T-cell (primary cell): Measurements from ENCODE around the gene ITPR2. TPM values are rescaled to one million over a fixed set of nuclear protein-coding genes. Genes with fewer than 3 reads are reported as not detected.

ENCODE experiments used
- ATAC-seq, 4 experiments: fragments of 200-7000 bp in 3 of 4; fragments of 150-1000 bp in 1 of 4; cut with Tn5 transposase; replicated peaks in 1 of 4; 1 replicate in 3 of 4; 2 replicates in 1 of 4; pipeline ENCODE4 v1.10.0; 2021; ENCODE audit warnings: moderate library complexity in 3 of 4, mild to moderate bottlenecking in 2 of 4, moderate number of reproducible peaks in 1 of 4
- CTCF ChIA-PET, 2 donors: fragments of 300-600 bp; sonication (Branson Sonifier 250); formaldehyde crosslinking; loops; one replicate each; lab custom pipeline; 2022; ENCODE audit warnings: antibody characterized with exemption in 2 of 2; lab: Charles Lee
- POLR2A ChIA-PET, 2 donors: fragments of 300-600 bp; sonication (Branson Sonifier 250); formaldehyde crosslinking; loops; one replicate each; lab custom pipeline; 2022; ENCODE audit warnings: antibody characterized with exemption in 2 of 2; lab: Charles Lee
- DNase-seq, 35 experiments: peaks; one replicate each; pipeline versions ENCODE4 v3.0.0 to v3.0.0-alpha.2; 2013 to 2023
- H3K27ac ChIP-seq: one replicate; pipeline ENCODE4 v1.5.1; 2013; ENCODE audit warnings: low read length
- H3K27me3 ChIP-seq, 2 experiments: replicated peaks in 1 of 2; 1 replicate in 1 of 2; 2 replicates in 1 of 2; pipeline versions ENCODE4 v1.6.1 to v1.7.0; 2013; ENCODE audit warnings: low read length in 1 of 2, mixed read lengths in 1 of 2; ENCODE audit not compliant: control insufficient read depth in 2 of 2, insufficient read depth in 2 of 2; ENCODE audit errors: extremely low read depth in 1 of 2
- H3K36me3 ChIP-seq, 2 donors: 1 replicate in 1 of 2; 2 replicates in 1 of 2; pipeline versions ENCODE4 v1.6.1 to v1.7.0; 2013; ENCODE audit warnings: low read length in 1 of 2; ENCODE audit not compliant: control insufficient read depth in 2 of 2, insufficient read depth in 1 of 2; ENCODE audit errors: extremely low read depth in 1 of 2
- H3K4me1 ChIP-seq, 2 experiments: 1 replicate in 1 of 2; 2 replicates in 1 of 2; pipeline versions ENCODE4 v1.6.1 to v1.7.0; 2013; ENCODE audit warnings: low read length in 2 of 2, mixed read lengths in 1 of 2; ENCODE audit not compliant: insufficient read depth in 2 of 2, control insufficient read depth in 1 of 2; ENCODE audit errors: extremely low read depth in 1 of 2
- H3K4me3 ChIP-seq, 2 donors: 1 replicate in 1 of 2; 2 replicates in 1 of 2; pipeline versions ENCODE4 v1.5.1 to v1.7.0; 2013; ENCODE audit warnings: mild to moderate bottlenecking in 2 of 2, low read length in 1 of 2, moderate library complexity in 1 of 2; ENCODE audit not compliant: control insufficient read depth in 1 of 2; ENCODE audit errors: extremely low read depth in 1 of 2
- H3K9me3 ChIP-seq: 2 replicates; pipeline ENCODE4 v1.7.0; 2013
- H3K27ac Mint-ChIP-seq, 2 donors: one replicate each; pipeline ENCODE4 v1.8.0; 2020 to 2021; ENCODE audit warnings: mild to moderate bottlenecking in 2 of 2, mixed read lengths in 2 of 2
- H3K27me3 Mint-ChIP-seq, 2 donors: one replicate each; pipeline ENCODE4 v1.8.0; 2021 to 2022; ENCODE audit warnings: mixed read lengths in 2 of 2
- H3K36me3 Mint-ChIP-seq: one replicate; pipeline ENCODE4 v1.8.0; 2021; ENCODE audit warnings: mixed read lengths
- H3K4me1 Mint-ChIP-seq, 3 donors: one replicate each; pipeline ENCODE4 v1.8.0; 2020 to 2022; ENCODE audit warnings: mixed read lengths in 3 of 3, mild to moderate bottlenecking in 1 of 3
- H3K4me3 Mint-ChIP-seq, 3 donors: one replicate each; pipeline ENCODE4 v1.8.0; 2020 to 2022; ENCODE audit warnings: mild to moderate bottlenecking in 3 of 3, mixed read lengths in 3 of 3, moderate library complexity in 3 of 3
- H3K9me3 Mint-ChIP-seq, 3 donors: one replicate each; pipeline ENCODE4 v1.8.0; 2020 to 2022; ENCODE audit warnings: mixed read lengths in 3 of 3
- WGBS: methylation state at CpG from one replicate; pipeline ENCODE4 v1.1.5; 2013; ENCODE audit warnings: missing lambda C conversion rate; ENCODE audit not compliant: insufficient coverage; 5-methylcytosine and 5-hydroxymethylcytosine counted together
- total RNA-seq, 35 experiments: library from RNA in 6 of 35; stranded (reverse) in 6 of 35; fragments of 120-200 nt in 1 of 35; gene quantifications; one replicate each; pipeline versions ENCODE4 v1.2.1 to v1.2.4 and lab custom pipeline; 2013 to 2026

The ITPR2 gene
- total RNA-seq, result 10 to 100 TPM; 38.8 to 52.5 (median 44.5) TPM
- 33.8 TPM for total RNA-seq (2013)
- total RNA-seq (lab: John Stamatoyannopoulos, UW), result 52.4 to 231 (median 112) reads per million in 29 experiments

GRCh38 chr12:26832822-26833742 lies at the start of gene ITPR2:
Gene ITPR2, minus strand, starts transcription at chr12:26833194. Its CDS starts 413 bp downstream, at chr12:26832781.
- Mint-ChIP-seq H3K27ac (peak within 1 kb of the TSS; percentile 98 to 99), H3K4me3 (peak within 1 kb of the TSS; percentile 95 to 97 (median 97)), H3K4me1 (peaks cover 43 to 46% (median 45%) of the 10 kb centered on the region in 3 donors), H3K9me3 (no peaks in the 10 kb centered on the region), H3K36me3 (no peaks in the 10 kb centered on the region), H3K27me3 (no peaks in the 10 kb centered on the region)
- H3K4me3 ChIP-seq, result peak within 1 kb of the TSS; percentile 95 to 98
- H3K27ac ChIP-seq, result peak within 1 kb of the TSS; percentile 91
- H3K9me3 ChIP-seq, result no peaks in the 10 kb centered on the region
- 0% methylated on average over 84 of the region's 92 CpGs for WGBS
- H3K36me3 ChIP-seq, result no peaks in the 10 kb centered on the region
- ATAC-seq (peak; percentile 92 to 95 (median 92)), DNase-seq (peak; percentile 80 to 95 (median 88))
- ChIA-PET CTCF (interaction anchor here (0.5 to 2.2 kb wide), 18 partner anchors 9 to 714 kb away, joined by 3 to 18 read pairs (median 4); partner anchors contain the start of genes MED21 (in 1 of the 2) and TM7SF3 (in 1 of the 2)), POLR2A (interaction anchor here (0.8 to 1.0 kb wide), 3 partner anchors 33 to 714 kb away, joined by 3 to 5 read pairs (median 3); partner anchors contain the start of gene MED21 (in 1 of the 2))
- H3K27me3 ChIP-seq, result no peaks in the 10 kb centered on the region
- H3K4me1 ChIP-seq, result peaks cover 16 to 21% of the 10 kb centered on the region in 2 experiments

GRCh38 chr12:26880625-26881024 lies 47.6 kb upstream of the ITPR2 start:
- Mint-ChIP-seq H3K27me3 (peaks cover 0 to 3% of the 10 kb centered on the region in 2 donors), H3K9me3 (peaks cover 0 to 4% (median 0%) of the 10 kb centered on the region in 3 donors), H3K4me1 (peaks cover 7 to 12% (median 8%) of the 10 kb centered on the region in 3 donors), H3K4me3 (no peak overlapping the region), H3K27ac (no peak overlapping the region), H3K36me3 (no peaks in the 10 kb centered on the region)
- H3K4me1 ChIP-seq, result peaks cover 3 to 6% of the 10 kb centered on the region in 2 experiments
- no peaks in the 10 kb centered on the region for H3K36me3 ChIP-seq
- DNase-seq, result no peak
- H3K27ac ChIP-seq, result no peak overlapping the region
- no CpG with 5 or more reads among the region's 2 CpGs for whole genome bisulfite sequencing
- ChIA-PET POLR2A (no interaction called here), CTCF (interaction anchor here (0.8 to 1.0 kb wide), 2 partner anchors 9 to 12 kb away, joined by 4 to 6 read pairs; no protein-coding TSS in a partner anchor)
- no peaks in the 10 kb centered on the region for H3K27me3 ChIP-seq
- H3K9me3 ChIP-seq, result no peaks in the 10 kb centered on the region
- no peak overlapping the region for H3K4me3 ChIP-seq
- ATAC-seq, result no peak

DNA sequence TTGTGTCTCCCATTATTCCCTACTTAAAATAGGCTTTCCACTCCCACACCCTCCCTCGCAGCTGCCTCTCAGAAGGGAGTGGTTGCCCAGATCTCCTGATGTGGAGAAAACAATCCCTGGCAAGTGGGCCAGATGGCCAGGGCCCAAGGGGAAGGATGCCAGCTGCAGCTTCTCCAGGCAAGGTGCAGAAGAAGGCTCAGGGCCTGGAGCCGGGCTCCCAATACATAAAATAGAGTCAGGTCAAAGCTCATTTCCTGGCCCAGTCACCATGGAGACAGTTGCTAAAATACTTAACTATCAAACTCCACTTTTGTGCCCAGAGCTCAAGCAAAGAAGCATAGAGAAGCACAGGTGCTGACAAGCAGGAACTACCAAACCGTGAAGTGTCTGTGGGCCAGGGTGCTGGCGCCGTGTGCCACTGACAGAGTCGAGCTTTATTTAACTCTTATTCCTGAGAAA lies 45.7 kb upstream of the ITPR2 start:
- Mint-ChIP-seq H3K27me3 (peaks cover 0 to 3% of the 10 kb centered on the region in 2 donors), H3K36me3 (no peaks in the 10 kb centered on the region), H3K4me3 (no peak overlapping the region), H3K9me3 (peaks cover 0 to 4% (median 0%) of the 10 kb centered on the region in 3 donors), H3K27ac (no peak overlapping the region), H3K4me1 (peaks cover 0 to 2% (median 0%) of the 10 kb centered on the region in 3 donors)
- ChIA-PET POLR2A (no interaction called here), CTCF (interaction anchor here in 1 of 2 donors (0.8 to 1.0 kb wide), 2 partner anchors 24 to 427 kb away, joined by 3 read pairs; no protein-coding TSS in a partner anchor)
- Histone ChIP-seq H3K27me3 (no peaks in the 10 kb centered on the region), H3K4me3 (no peak overlapping the region), H3K27ac (no peak overlapping the region), H3K36me3 (no peaks in the 10 kb centered on the region), H3K4me1 (peaks cover 0 to 3% of the 10 kb centered on the region in 2 experiments), H3K9me3 (no peaks in the 10 kb centered on the region)
- ATAC-seq, result no peak
- no peak for DNase-seq
- WGBS, result 39% methylated on average over 2 of the region's 6 CpGs

DNA sequence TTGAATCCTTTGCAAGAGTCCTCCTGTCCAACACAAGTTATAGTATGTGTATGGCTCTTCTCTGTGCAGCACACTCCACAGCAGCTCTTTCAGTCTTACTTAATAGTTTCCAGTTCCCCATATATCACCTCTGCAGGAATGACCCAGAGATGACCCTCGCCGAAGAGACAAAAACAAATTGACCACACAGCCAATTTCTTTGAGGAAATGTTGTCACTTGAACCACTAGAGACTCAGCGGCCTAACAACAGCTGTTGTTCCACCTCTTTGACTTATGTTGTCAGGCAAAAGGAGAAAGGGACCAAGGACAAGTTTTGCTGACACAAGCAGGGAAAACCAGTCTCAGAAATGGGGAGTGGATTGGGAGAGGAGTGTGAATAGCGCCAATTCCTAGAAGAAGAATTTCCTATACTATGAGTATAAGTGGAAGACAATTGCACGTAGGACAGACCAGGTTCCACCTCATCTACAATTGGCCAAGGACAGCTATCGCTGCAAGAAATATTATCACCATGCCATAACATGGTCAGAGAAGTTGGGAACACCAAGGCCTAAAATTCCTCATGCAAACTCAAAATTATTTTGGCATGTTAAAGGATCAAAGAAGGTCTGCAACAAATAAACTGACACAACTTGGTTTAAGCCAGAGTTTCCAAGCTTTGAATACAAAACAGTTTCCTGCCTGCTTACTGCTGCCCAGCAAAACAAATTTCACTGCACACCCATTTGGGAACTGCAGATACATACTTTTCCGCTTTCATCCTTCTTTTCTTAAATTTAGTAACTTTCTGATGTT lies 41.7 kb upstream of the ITPR2 start:
- Histone ChIP-seq H3K27ac (no peak overlapping the region), H3K36me3 (no peaks in the 10 kb centered on the region), H3K27me3 (peaks cover 0 to 7% of the 10 kb centered on the region in 2 experiments), H3K9me3 (no peaks in the 10 kb centered on the region), H3K4me3 (no peak overlapping the region), H3K4me1 (peaks cover 0 to 3% of the 10 kb centered on the region in 2 experiments)
- ATAC-seq (no peak), DNase-seq (no peak)
- CTCF ChIA-PET, result interaction anchor here in 1 of 2 donors (0.6 kb wide), 1 partner anchor 453 kb away, joined by 3 read pairs; no protein-coding TSS in a partner anchor
- Mint-ChIP-seq H3K27me3 (peaks cover 0 to 3% of the 10 kb centered on the region in 2 donors), H3K27ac (peak overlapping the region in 1 of 2 donors; percentile 14), H3K36me3 (no peaks in the 10 kb centered on the region), H3K4me3 (no peak overlapping the region), H3K9me3 (no peaks in the 10 kb centered on the region), H3K4me1 (peaks cover 2 to 11% (median 5%) of the 10 kb centered on the region in 3 donors)
- 100% methylated on average over 2 of the region's 7 CpGs for WGBS
- POLR2A ChIA-PET, result no interaction called here

- H3K9me3 ChIP-seq, result no peaks in the 10 kb centered on the region
- peaks cover 0 to 7% of the 10 kb centered on the region in 2 experiments for H3K27me3 ChIP-seq
- Mint-ChIP-seq H3K36me3 (no peaks in the 10 kb centered on the region), H3K27ac (no peak overlapping the region), H3K9me3 (no peaks in the 10 kb centered on the region), H3K27me3 (peaks cover 0 to 3% of the 10 kb centered on the region in 2 donors), H3K4me3 (no peak overlapping the region), H3K4me1 (peaks cover 2 to 14% (median 7%) of the 10 kb centered on the region in 3 donors)
- ChIA-PET CTCF (no interaction called here), POLR2A (no interaction called here)
- H3K27ac ChIP-seq, result no peak overlapping the region
- H3K4me3 ChIP-seq, result no peak overlapping the region
- H3K36me3 ChIP-seq, result no peaks in the 10 kb centered on the region
- DNase-seq (no peak), ATAC-seq (no peak)
- WGBS, result no CpG with 5 or more reads among the region's 1 CpG
- no peaks in the 10 kb centered on the region for H3K4me1 ChIP-seq
Measured at GRCh38 chr12:26872625-26873024, 39.6 kb upstream of the ITPR2 start.
